Peyer's patch (tissue), 4 donors: ENCODE data around the gene USP22. TPM values are rescaled to one million over a fixed set of nuclear protein-coding genes. Genes with fewer than 3 reads are reported as not detected.

Experiments used
- DNase-seq, 3 donors: peaks; one replicate each; pipeline ENCODE4 v3.0.0-alpha.2; 2017 to 2019
- H3K27ac ChIP-seq, 4 donors: fragments of 200-600 bp; sonication (generic); one replicate each; pipeline ENCODE4 v1.5.1; 2016 to 2019
- H3K27me3 ChIP-seq, 2 donors: fragments of 200-600 bp; sonication (generic); one replicate each; pipeline ENCODE4 v1.5.1; 2019
- H3K36me3 ChIP-seq, 3 donors: fragments of 200-600 bp; sonication (generic); one replicate each; pipeline ENCODE4 v1.5.1; 2016 to 2019
- H3K4me1 ChIP-seq, 4 donors: fragments of 200-600 bp; sonication (generic); one replicate each; pipeline ENCODE4 v1.5.1; 2016 to 2019
- H3K4me3 ChIP-seq, 4 donors: fragments of 200-600 bp; sonication (generic); 1 replicate in 3 of 4; 2 replicates in 1 of 4; pipeline ENCODE4 v1.5.1; 2016 to 2019; ENCODE audit warnings: mild to moderate bottlenecking in 1 of 4
- H3K9me3 ChIP-seq, 4 donors: fragments of 200-600 bp; sonication (generic); one replicate each; pipeline ENCODE4 v1.5.1; 2016 to 2019; ENCODE audit warnings: mild to moderate bottlenecking in 1 of 4
- POLR2A ChIP-seq, 2 donors: fragments of 450-650 bp; IDR thresholded peaks; one replicate each; pipeline ENCODE4 v1.5.1; 2017; ENCODE audit warnings: antibody characterized with exemption in 2 of 2, mild to moderate bottlenecking in 2 of 2, moderate library complexity in 2 of 2
- total RNA-seq, 4 donors: library from RNA; depleted of rRNA; stranded (reverse); fragments of >200 nt; gene quantifications; one replicate each; pipeline ENCODE4 v1.1.0, GENCODE V29; 2016
- TF ChIP-seq, protein P1 (sequence below), 6 experiments: fragments of 450-650 bp in 4 of 6; fragments of 200-600 bp in 2 of 6; sonication (generic) in 1 of 6; IDR thresholded peaks; one replicate each; pipeline ENCODE4 v1.5.1; 2017 to 2019; ENCODE audit warnings: antibody characterized with exemption in 6 of 6, mild to moderate bottlenecking in 3 of 6, moderate library complexity in 1 of 6

The USP22 gene
- total RNA-seq, 4 donors from 2014 or later, result 125 to 229 (median 146) TPM

DNA sequence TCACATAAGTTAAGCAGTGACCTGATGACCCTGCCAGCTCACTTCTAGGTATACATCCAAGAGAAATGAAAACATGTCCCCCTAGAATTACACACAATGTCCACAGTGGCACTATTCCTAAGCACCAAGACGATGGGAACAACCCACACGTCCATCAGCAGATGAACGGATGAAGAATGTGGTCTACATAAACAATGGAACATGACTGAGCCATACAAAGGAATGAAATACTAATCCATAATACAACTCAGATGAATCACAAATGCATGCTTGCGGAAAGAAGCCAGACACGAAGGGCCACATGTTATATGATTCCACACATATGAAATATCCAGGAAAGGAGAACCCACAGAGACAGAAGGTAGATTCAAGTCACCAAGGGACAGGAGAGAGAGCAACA, 17.4 kb downstream of the USP22 start:
- H3K27ac ChIP-seq, result no peak overlapping the region
- H3K4me1 ChIP-seq, result peaks cover 0 to 19% (median 0%) of the 10 kb centered on the region in 4 donors
- TF ChIP-seq, protein P1, sequence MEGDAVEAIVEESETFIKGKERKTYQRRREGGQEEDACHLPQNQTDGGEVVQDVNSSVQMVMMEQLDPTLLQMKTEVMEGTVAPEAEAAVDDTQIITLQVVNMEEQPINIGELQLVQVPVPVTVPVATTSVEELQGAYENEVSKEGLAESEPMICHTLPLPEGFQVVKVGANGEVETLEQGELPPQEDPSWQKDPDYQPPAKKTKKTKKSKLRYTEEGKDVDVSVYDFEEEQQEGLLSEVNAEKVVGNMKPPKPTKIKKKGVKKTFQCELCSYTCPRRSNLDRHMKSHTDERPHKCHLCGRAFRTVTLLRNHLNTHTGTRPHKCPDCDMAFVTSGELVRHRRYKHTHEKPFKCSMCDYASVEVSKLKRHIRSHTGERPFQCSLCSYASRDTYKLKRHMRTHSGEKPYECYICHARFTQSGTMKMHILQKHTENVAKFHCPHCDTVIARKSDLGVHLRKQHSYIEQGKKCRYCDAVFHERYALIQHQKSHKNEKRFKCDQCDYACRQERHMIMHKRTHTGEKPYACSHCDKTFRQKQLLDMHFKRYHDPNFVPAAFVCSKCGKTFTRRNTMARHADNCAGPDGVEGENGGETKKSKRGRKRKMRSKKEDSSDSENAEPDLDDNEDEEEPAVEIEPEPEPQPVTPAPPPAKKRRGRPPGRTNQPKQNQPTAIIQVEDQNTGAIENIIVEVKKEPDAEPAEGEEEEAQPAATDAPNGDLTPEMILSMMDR (IDR thresholded peaks at IDR 0.05), result no peak
- no peak for TF ChIP-seq POLR2A (IDR thresholded peaks at IDR 0.05)
- no peaks in the 10 kb centered on the region for H3K27me3 ChIP-seq
- H3K36me3 ChIP-seq, result peaks cover 0 to 49% (median 0%) of the 10 kb centered on the region in 3 donors
- DNase-seq, result no peak
- H3K9me3 ChIP-seq, result no peaks in the 10 kb centered on the region
- no peak overlapping the region for H3K4me3 ChIP-seq

DNA sequence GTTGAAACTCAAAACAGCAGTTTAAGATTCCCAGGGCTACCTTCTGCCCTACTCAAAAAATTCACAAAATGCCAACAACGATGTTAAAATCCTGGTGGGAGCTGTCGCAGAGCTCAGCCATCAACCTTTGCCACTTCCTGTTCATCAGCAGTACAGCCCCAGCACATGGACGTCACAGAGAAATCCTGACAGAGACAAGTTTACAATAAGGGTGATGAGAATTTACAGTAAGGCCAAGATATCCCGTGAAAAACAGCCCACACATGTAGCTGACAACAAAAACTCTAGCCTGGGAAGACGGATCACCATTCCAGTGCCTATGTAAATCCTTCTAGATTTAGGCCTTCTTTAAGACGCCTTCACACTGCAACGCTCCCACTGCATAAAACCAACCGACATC, 18.8 kb downstream of the USP22 start:
- Histone ChIP-seq H3K4me1 (peaks cover 0 to 19% (median 0%) of the 10 kb centered on the region in 4 donors), H3K36me3 (peaks cover 0 to 63% (median 0%) of the 10 kb centered on the region in 3 donors)

DNA sequence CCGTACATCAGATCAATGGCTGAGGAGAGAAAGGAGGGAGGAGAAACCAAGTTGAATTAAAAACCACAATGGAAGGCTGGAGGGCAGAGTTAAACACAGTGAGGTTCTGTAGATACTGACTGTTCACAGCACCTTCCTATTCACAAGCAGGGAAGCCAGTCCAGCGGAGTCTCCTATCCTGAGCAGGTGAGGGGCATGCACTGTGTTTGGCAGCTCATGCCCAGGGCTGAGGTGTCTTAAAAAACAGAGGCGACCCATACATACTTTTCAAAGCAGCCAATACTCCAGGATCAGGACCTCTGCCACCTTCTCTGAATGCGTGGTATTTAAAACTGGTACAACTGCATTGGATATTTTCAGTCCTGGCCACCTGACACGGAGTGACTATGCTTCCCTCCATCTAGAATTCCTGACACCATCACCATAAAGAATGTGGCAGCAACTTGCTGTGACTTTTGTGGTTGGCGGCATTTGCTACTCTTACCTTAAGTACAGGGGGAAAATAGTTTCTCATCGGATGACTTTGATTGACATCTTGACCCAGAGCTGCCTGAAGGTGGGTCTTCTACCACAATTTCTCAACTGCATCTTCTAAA, 21.5 kb downstream of the USP22 start:
- Histone ChIP-seq H3K36me3 (peaks cover 0 to 68% (median 0%) of the 10 kb centered on the region in 3 donors), H3K4me1 (peaks cover 0 to 13% (median 0%) of the 10 kb centered on the region in 4 donors), H3K27me3 (no peaks in the 10 kb centered on the region), H3K9me3 (no peaks in the 10 kb centered on the region), H3K4me3 (no peak overlapping the region), H3K27ac (no peak overlapping the region)
- peak in 1 of 3 donors; percentile 28 for DNase-seq
- TF ChIP-seq, protein P1 (IDR thresholded peaks at IDR 0.05), result no peak
- TF ChIP-seq POLR2A (IDR thresholded peaks at IDR 0.05), result no peak

More for the DNA sequence above, 18.8 kb downstream of the USP22 start:
- TF ChIP-seq, protein P1 (IDR thresholded peaks at IDR 0.05), result no peak
- no peak for TF ChIP-seq POLR2A (IDR thresholded peaks at IDR 0.05)
- Histone ChIP-seq H3K27ac (peak overlapping the region in 2 of 4 donors; percentile 9 to 14), H3K9me3 (no peaks in the 10 kb centered on the region), H3K27me3 (no peaks in the 10 kb centered on the region), H3K4me3 (no peak overlapping the region)
- peak in 1 of 3 donors; percentile 32 for DNase-seq

DNA sequence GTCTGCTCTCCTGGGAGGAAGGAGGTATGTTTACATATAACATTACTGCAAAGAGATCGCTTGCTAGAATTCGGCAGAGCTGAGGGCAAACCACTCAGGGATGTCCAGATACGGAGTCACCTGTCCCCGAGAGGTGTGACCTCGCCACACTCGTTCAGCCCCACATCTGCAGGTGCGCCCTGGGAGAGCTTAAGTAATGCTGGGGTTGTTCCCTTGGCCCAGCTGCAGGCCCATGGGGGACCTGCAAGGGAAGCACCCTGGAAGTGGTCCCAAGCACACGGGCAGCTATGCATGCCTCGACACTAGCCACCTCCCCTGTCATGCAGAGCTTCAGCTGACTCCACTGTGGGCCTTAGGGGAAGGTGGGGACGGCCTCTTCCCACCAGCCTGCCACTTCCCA, 22.2 kb downstream of the USP22 start:
- TF ChIP-seq, protein P1 (IDR thresholded peaks at IDR 0.05), result no peak
- TF ChIP-seq POLR2A (IDR thresholded peaks at IDR 0.05), result no peak
- peak in 1 of 3 donors; percentile 44 for DNase-seq
- H3K9me3 ChIP-seq, result no peaks in the 10 kb centered on the region
- H3K4me3 ChIP-seq, result no peak overlapping the region
- H3K36me3 ChIP-seq, result peaks cover 0 to 68% (median 0%) of the 10 kb centered on the region in 3 donors
- no peak overlapping the region for H3K27ac ChIP-seq
- peaks cover 0 to 13% (median 0%) of the 10 kb centered on the region in 4 donors for H3K4me1 ChIP-seq
- H3K27me3 ChIP-seq, result no peaks in the 10 kb centered on the region

DNA sequence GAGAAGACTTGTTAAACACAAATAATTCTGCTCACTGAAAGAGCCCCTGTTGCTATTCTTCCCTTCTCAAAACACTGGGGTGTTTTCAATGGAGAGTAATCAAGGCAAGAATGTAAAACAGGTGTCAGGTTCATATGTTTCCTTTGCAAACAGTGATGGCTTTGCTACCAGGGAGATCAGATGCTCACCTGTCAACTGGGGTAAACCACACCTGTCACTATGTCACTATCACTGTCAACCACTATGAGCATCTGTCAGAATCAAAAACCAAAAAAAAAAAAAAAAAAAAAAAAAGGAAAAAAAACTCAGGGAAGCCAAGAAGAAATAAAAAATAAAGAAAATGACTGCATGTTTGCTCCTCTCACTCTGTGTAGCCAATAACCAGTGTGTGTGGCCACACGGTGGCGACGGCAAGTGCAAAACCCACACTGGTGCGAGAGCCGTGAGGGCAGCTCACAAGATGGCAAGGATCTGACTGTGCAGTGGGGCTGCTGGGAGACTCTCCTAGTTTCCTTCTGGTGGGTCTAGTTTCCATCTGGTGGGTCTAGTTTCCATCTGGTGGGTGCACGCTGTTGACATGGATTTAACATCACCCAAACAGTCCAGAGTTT, 22.7 kb downstream of the USP22 start:
- H3K36me3 ChIP-seq, result peaks cover 0 to 68% (median 0%) of the 10 kb centered on the region in 3 donors
- H3K4me1 ChIP-seq, result peaks cover 0 to 13% (median 0%) of the 10 kb centered on the region in 4 donors
- TF ChIP-seq, protein P1 (IDR thresholded peaks at IDR 0.05), result peak in 4 of 6 experiments; percentile 12 to 34 (median 26)
- TF ChIP-seq POLR2A (IDR thresholded peaks at IDR 0.05), result no peak
- DNase-seq, result peak in 2 of 3 donors; percentile 42 to 73
- H3K9me3 ChIP-seq, result no peaks in the 10 kb centered on the region
- H3K4me3 ChIP-seq, result no peak overlapping the region
- no peaks in the 10 kb centered on the region for H3K27me3 ChIP-seq
- no peak overlapping the region for H3K27ac ChIP-seq
